Measurements from ENCODE around the gene EEFSEC. TPM values are rescaled to one million over a fixed set of nuclear protein-coding genes. Genes with fewer than 3 reads are reported as not detected.

EEFSEC gene
- total RNA-seq, 1 experiment from 2014 or later = 9.5 TPM

DNA sequence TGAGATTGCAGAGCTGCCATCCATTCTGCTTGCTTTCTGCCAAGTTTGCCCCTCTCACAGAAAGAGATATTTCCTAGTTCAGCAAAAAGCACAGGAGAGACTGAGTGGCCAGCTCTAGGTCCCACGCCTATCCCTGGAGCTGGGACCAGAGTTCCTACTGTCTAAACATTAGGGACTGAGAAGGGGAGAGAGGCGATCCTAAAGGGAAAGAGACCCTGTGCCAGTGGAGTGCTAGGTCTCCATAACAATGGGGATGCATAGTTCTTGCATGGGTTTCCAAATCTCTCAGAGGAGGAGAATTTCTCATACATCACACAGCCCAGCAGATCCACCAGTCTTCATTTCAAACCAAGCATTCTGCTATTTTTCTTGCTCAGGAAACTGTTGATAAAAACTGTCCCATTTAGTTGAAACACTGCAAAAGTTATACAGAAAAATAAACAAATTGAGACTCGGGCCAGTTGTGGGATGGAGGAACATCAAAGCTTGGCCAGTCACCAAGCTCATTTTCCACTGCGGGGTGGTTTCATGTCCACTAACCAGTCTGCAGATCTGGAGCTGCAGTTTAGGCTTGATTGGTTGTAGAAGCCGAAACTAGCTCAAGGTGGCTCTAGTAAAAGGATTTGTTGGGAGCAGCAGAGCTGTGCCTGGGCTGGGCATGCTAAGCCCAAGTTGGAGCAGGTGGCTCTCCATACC lies 62.7 kb downstream of the EEFSEC start:
- Histone ChIP-seq H3K4me1 (ENCODE audit: insufficient read depth, low read length) (0 out of 2 replicates have a peak, but pooled peaks cover 2% of the 10 kb centered on the region), H3K79me1 (ENCODE audit: insufficient read depth, low read depth, low read length, poor library complexity, severe bottlenecking) (no peaks in the 10 kb centered on the region), H3T11ph (ENCODE audit: low read length) (no peak overlapping the region), H3K14ac (ENCODE audit: insufficient read depth, low read length) (peak overlapping the region; percentile 39), H3K4ac (ENCODE audit: low read depth, low read length) (no peak overlapping the region), H2BK12ac (ENCODE audit: insufficient read length, low read depth, low read length) (no peak overlapping the region), H3K27ac (ENCODE audit: insufficient read length, low read depth, low read length) (no peak overlapping the region), H2BK15ac (ENCODE audit: low read depth, low read length) (no peak overlapping the region), H3K23ac (ENCODE audit: insufficient read length, low read depth, low read length) (no peak overlapping the region), H2AFZ (ENCODE audit: low read length) (no peak overlapping the region), H4K91ac (ENCODE audit: insufficient read length, low read depth, low read length) (no peak overlapping the region), H2BK5ac (ENCODE audit: insufficient read length, low read length) (no peak overlapping the region), H2BK20ac (ENCODE audit: low read depth, low read length, poor library complexity, severe bottlenecking) (no peak overlapping the region), H2AK5ac (ENCODE audit: insufficient read length, low read length) (no peak overlapping the region), H3K27me3 (ENCODE audit: insufficient read depth, low read length) (no peaks in the 10 kb centered on the region; the same call in 1 of the 2 replicates), H3K9ac (ENCODE audit: extremely low read depth, insufficient read length, low read length) (no peak overlapping the region), H3K23me2 (ENCODE audit: insufficient read length, low read depth, low read length, poor library complexity, severe bottlenecking) (no peaks in the 10 kb centered on the region), H3K18ac (ENCODE audit: insufficient read length, low read depth, low read length) (no peak overlapping the region), H4K20me1 (ENCODE audit: control insufficient read depth, insufficient read depth, insufficient read length) (no peaks in the 10 kb centered on the region), H2BK120ac (ENCODE audit: low read depth, low read length, poor library complexity, severe bottlenecking) (no peak overlapping the region), H3K4me2 (ENCODE audit: insufficient read depth, insufficient read length, low read length) (no peak overlapping the region), H4K8ac (replicated peaks; ENCODE audit: insufficient read length, low read depth, low read length) (no peak overlapping the region), H3K56ac (ENCODE audit: insufficient read length, low read depth, low read length) (no peak overlapping the region), H4K5ac (ENCODE audit: insufficient read length, low read depth, low read length) (no peak overlapping the region), H3K9me3 (ENCODE audit: control insufficient read depth, low read depth, low read length) (no peaks in the 10 kb centered on the region), H3K79me2 (ENCODE audit: insufficient read depth, low read length) (no peaks in the 10 kb centered on the region)
- peak overlapping the region in 1 of 2 experiments; percentile 32; a peak in 1 of 5 replicates for H3K4me3 Mint-ChIP-seq
- H3K9me3 Mint-ChIP-seq = peaks cover 0 to under 1% of the 10 kb centered on the region in 2 experiments; a peak in 1 of 5 replicates
- peaks cover 14% of the 10 kb centered on the region for H3K27me3 Mint-ChIP-seq (ENCODE audit: low read depth)
- DNase-seq = no peak
- H3K27ac Mint-ChIP-seq = no peak overlapping the region
- no CpG with 5 or more reads among the region's 5 CpGs for WGBS (ENCODE audit: extremely low coverage, insufficient read length, low lambda C conversion rate)
- H3K36me3 Mint-ChIP-seq (ENCODE audit: insufficient read depth in 1 of 3, low read depth in 3 of 3) = peaks cover 1 to 3% (median 2%) of the 10 kb centered on the region in 3 experiments; a peak in 5 of 7 replicates
- peaks cover 12 to 14% of the 10 kb centered on the region in 2 experiments for H3K4me1 Mint-ChIP-seq
- TF ChIP-seq, protein P1, sequence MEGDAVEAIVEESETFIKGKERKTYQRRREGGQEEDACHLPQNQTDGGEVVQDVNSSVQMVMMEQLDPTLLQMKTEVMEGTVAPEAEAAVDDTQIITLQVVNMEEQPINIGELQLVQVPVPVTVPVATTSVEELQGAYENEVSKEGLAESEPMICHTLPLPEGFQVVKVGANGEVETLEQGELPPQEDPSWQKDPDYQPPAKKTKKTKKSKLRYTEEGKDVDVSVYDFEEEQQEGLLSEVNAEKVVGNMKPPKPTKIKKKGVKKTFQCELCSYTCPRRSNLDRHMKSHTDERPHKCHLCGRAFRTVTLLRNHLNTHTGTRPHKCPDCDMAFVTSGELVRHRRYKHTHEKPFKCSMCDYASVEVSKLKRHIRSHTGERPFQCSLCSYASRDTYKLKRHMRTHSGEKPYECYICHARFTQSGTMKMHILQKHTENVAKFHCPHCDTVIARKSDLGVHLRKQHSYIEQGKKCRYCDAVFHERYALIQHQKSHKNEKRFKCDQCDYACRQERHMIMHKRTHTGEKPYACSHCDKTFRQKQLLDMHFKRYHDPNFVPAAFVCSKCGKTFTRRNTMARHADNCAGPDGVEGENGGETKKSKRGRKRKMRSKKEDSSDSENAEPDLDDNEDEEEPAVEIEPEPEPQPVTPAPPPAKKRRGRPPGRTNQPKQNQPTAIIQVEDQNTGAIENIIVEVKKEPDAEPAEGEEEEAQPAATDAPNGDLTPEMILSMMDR (conservative IDR thresholded peaks at IDR 0.05) = no peak
